Epidermal melanocyte (primary cell): Measurements from ENCODE around the gene HSF4.
"Not testable (repeated sequence)": the region's sequence is repeated elsewhere in the genome, so short reads cannot be mapped to it uniquely, and the experiment has no call there.

Experiments used
- DNase-seq: peaks from one replicate; pipeline ENCODE4 v3.0.0; 2011; ENCODE audit warnings: low spot score; ENCODE audit not compliant: insufficient read length

HSF4 gene

GRCh38 chr16:67164599-67165061, at the start of gene HSF4:
Gene HSF4 (plus strand): TSS chr16:67164745. CDS start chr16:67164812, 67 bp downstream.
- peak; percentile 90 for DNase-seq

GRCh38 chr16:67114793-67115192, 49.8 kb upstream of the HSF4 start:
- no peak for DNase-seq

GRCh38 chr16:67115639-67116038, 48.9 kb upstream of the HSF4 start:
- DNase-seq, result no peak

GRCh38 chr16:67116388-67117311, 47.9 kb upstream of the HSF4 start:
- no peak for DNase-seq

- DNase-seq, result no peak
Measured at GRCh38 chr16:67117716-67118115, 46.8 kb upstream of the HSF4 start.

- no peak for DNase-seq
Measured at GRCh38 chr16:67120025-67120424, 44.5 kb upstream of the HSF4 start.

GRCh38 chr16:67122799-67123198, 41.7 kb upstream of the HSF4 start:
- not testable (repeated sequence) for DNase-seq

GRCh38 chr16:67128417-67128816, 36.1 kb upstream of the HSF4 start:
- DNase-seq, result no peak

- no peak for DNase-seq
Measured at GRCh38 chr16:67128887-67129286, 35.7 kb upstream of the HSF4 start.

GRCh38 chr16:67129422-67129821, 35.1 kb upstream of the HSF4 start:
- no peak for DNase-seq

GRCh38 chr16:67137605-67138004, 26.9 kb upstream of the HSF4 start:
- no peak for DNase-seq

- DNase-seq, result no peak
Measured at GRCh38 chr16:67141391-67141790, 23.2 kb upstream of the HSF4 start.

GRCh38 chr16:67142342-67142741, 22.2 kb upstream of the HSF4 start:
- DNase-seq, result no peak

GRCh38 chr16:67144943-67145342, 19.6 kb upstream of the HSF4 start:
- no peak for DNase-seq

- no peak for DNase-seq
Measured at GRCh38 chr16:67145746-67146145, 18.8 kb upstream of the HSF4 start.

GRCh38 chr16:67146523-67147357, 17.8 kb upstream of the HSF4 start:
- DNase-seq, result no peak

GRCh38 chr16:67147437-67148140, 17.0 kb upstream of the HSF4 start:
- DNase-seq, result no peak

GRCh38 chr16:67148221-67148620, 16.3 kb upstream of the HSF4 start:
- no peak for DNase-seq

- DNase-seq, result no peak
Measured at GRCh38 chr16:67148656-67149275, 15.8 kb upstream of the HSF4 start.

- DNase-seq, result no peak
Measured at GRCh38 chr16:67149276-67150046, 15.1 kb upstream of the HSF4 start.
